WERI-Rb-1 (cell line): ENCODE results near the gene CSPG5.

Experiments
- DNase-seq: peaks from one replicate; pipeline ENCODE4 v3.0.0-alpha.2; 2020
- H3K27ac ChIP-seq: fragments of 250-450 bp; sonication (Bioruptor Pico); 2 replicates; pipeline ENCODE4 v1.5.1; 2020; ENCODE audit warnings: mild to moderate bottlenecking, moderate library complexity
- H3K27me3 ChIP-seq: fragments of 250-450 bp; sonication (Bioruptor Pico); 2 replicates; pipeline ENCODE4 v1.5.1; 2021; ENCODE audit warnings: mild to moderate bottlenecking, low read depth, moderate library complexity; ENCODE audit not compliant: insufficient read depth, severe bottlenecking
- H3K36me3 ChIP-seq: fragments of 250-450 bp; sonication (Bioruptor Pico); 2 replicates; pipeline ENCODE4 v1.5.1; 2020; ENCODE audit warnings: mild to moderate bottlenecking, moderate library complexity
- H3K4me3 ChIP-seq: 2 replicates; pipeline ENCODE4 v1.5.1; 2011; ENCODE audit warnings: low read depth, mild to moderate bottlenecking, control low read depth, low read length
- H3K9me3 ChIP-seq: fragments of 250-450 bp; sonication (Bioruptor Pico); 2 replicates; pipeline ENCODE4 v1.5.1; 2021; ENCODE audit warnings: mild to moderate bottlenecking, moderate library complexity; ENCODE audit not compliant: severe bottlenecking
- CTCF ChIP-seq: IDR thresholded peaks from 2 replicates; pipeline ENCODE4 v1.5.1; 2011; ENCODE audit warnings: low read depth, mild to moderate bottlenecking, control low read depth, inconsistent platforms, low read length

Gene CSPG5

GRCh38 chr3:47614788-47615187, 36.1 kb upstream of the CSPG5 start:
- Histone ChIP-seq H3K27ac (no peak overlapping the region), H3K36me3 (peaks cover 83% of the 10 kb centered on the region)
- TF ChIP-seq CTCF = no peak

GRCh38 chr3:47613722-47614121, 35.1 kb upstream of the CSPG5 start:
- no peak for DNase-seq
- H3K27me3 ChIP-seq = no peaks in the 10 kb centered on the region
- H3K9me3 ChIP-seq = no peaks in the 10 kb centered on the region
- H3K4me3 ChIP-seq = no peak overlapping the region
- no peak overlapping the region for H3K27ac ChIP-seq
- H3K36me3 ChIP-seq = peaks cover 83% of the 10 kb centered on the region
- TF ChIP-seq CTCF = no peak

More at GRCh38 chr3:47614788-47615187, 36.1 kb upstream of the CSPG5 start:
- no peak for DNase-seq
- Histone ChIP-seq H3K27me3 (no peaks in the 10 kb centered on the region), H3K4me3 (no peak overlapping the region), H3K9me3 (no peaks in the 10 kb centered on the region)

- no peak for DNase-seq
- no peaks in the 10 kb centered on the region for H3K9me3 ChIP-seq
- H3K36me3 ChIP-seq = peaks cover 82% of the 10 kb centered on the region
- H3K27ac ChIP-seq = no peak overlapping the region
- no peak for TF ChIP-seq CTCF
- no peak overlapping the region for H3K4me3 ChIP-seq
- H3K27me3 ChIP-seq = no peaks in the 10 kb centered on the region
Measured at GRCh38 chr3:47612879-47613278, 34.2 kb upstream of the CSPG5 start.

GRCh38 chr3:47612178-47612577, 33.5 kb upstream of the CSPG5 start:
- H3K9me3 ChIP-seq = no peaks in the 10 kb centered on the region
- H3K27ac ChIP-seq = no peak overlapping the region
- TF ChIP-seq CTCF = no peak
- no peak for DNase-seq
- H3K27me3 ChIP-seq = no peaks in the 10 kb centered on the region
- H3K4me3 ChIP-seq = no peak overlapping the region
- peaks cover 81% of the 10 kb centered on the region for H3K36me3 ChIP-seq

GRCh38 chr3:47611576-47611975, 32.9 kb upstream of the CSPG5 start:
- H3K9me3 ChIP-seq = no peaks in the 10 kb centered on the region
- no peak for DNase-seq
- no peak for TF ChIP-seq CTCF
- H3K27ac ChIP-seq = no peak overlapping the region
- H3K36me3 ChIP-seq = peaks cover 80% of the 10 kb centered on the region
- H3K27me3 ChIP-seq = no peaks in the 10 kb centered on the region
- no peak overlapping the region for H3K4me3 ChIP-seq

- no peak for DNase-seq
- Histone ChIP-seq H3K4me3 (no peak overlapping the region), H3K36me3 (peaks cover 82% of the 10 kb centered on the region), H3K9me3 (no peaks in the 10 kb centered on the region), H3K27ac (no peak overlapping the region), H3K27me3 (no peaks in the 10 kb centered on the region)
- no peak for TF ChIP-seq CTCF
Measured at GRCh38 chr3:47610583-47610982, 31.9 kb upstream of the CSPG5 start.
